GM21528 (cell line): ENCODE results near the gene AMZ1.

ENCODE experiments used
- ATAC-seq: cut with Tn5 transposase; IDR thresholded peaks from one replicate; pipeline ENCODE4 v1.9.1; 2021; ENCODE audit warnings: mild to moderate bottlenecking, moderate library complexity; ENCODE audit not compliant: unreplicated experiment, low FRiP score

AMZ1 gene

DNA sequence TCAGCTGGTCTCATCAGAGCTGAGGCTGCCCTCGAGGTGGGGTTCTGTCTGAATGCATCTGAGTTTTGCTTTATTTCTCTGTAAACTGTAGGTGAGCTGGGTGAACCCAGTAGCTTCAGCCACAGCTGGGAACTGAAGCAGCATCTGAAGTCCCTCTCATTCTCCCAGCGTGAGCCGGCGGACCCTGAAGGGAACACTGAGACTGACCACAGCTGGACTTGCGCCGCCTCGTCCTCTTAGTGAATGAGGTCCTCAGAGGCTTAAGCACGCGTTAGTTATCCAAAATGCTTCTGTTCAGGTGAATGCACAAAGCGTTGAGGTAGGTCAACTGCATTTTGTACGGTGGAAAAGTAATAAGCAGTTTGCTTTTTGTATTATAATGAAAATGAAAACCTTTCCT lies 76.6 kb downstream of the AMZ1 start:
- no peak for ATAC-seq
